ENCODE results near the gene FAR2. TPM values are rescaled to one million over a fixed set of nuclear protein-coding genes. Genes with fewer than 3 reads are reported as not detected.

Gene FAR2
- total RNA-seq, 6 donors from 2014 or later = 6.0 to 25.7 (median 15.9) TPM

- no peak overlapping the region for H3K4me3 ChIP-seq
- H3K36me3 ChIP-seq = no peaks in the 10 kb centered on the region
- WGBS, 2 donors = 72 to 88% methylated on average over 6 of the region's 6 CpGs
- no peaks in the 10 kb centered on the region for H3K9me3 ChIP-seq
- H3K27ac ChIP-seq = no peak overlapping the region
- no peaks in the 10 kb centered on the region for H3K27me3 ChIP-seq
- H3K4me1 ChIP-seq = peaks cover 0 to 3% (median 0%) of the 10 kb centered on the region in 4 donors
- TF ChIP-seq POLR2AphosphoS5 (IDR thresholded peaks at IDR 0.05) = no peak
- TF ChIP-seq CTCF (IDR thresholded peaks at IDR 0.05) = no peak
- no peak for TF ChIP-seq POLR2A (IDR thresholded peaks at IDR 0.05)
- no peak for TF ChIP-seq EP300 (IDR thresholded peaks at IDR 0.05)
- DNase-seq = peak in 1 of 2 donors; percentile 24
- no peak for ATAC-seq (ENCODE audit: low FRiP score in 2 of 2)
These were observed 55.4 kb downstream of the FAR2 start for GRCh38 chr12:29204521-29204920.

- ATAC-seq (ENCODE audit: low FRiP score in 2 of 2) (peak in 1 of 2 donors; percentile 78), DNase-seq (peak in 1 of 2 donors; percentile 28)
- no peaks in the 10 kb centered on the region for H3K36me3 ChIP-seq
- H3K27me3 ChIP-seq = no peaks in the 10 kb centered on the region
- peaks cover 0 to 3% (median 0%) of the 10 kb centered on the region in 4 donors for H3K4me1 ChIP-seq
- H3K4me3 ChIP-seq = no peak overlapping the region
- H3K27ac ChIP-seq = peak overlapping the region in 2 of 4 donors; percentile 42 to 64
- 34 to 49% methylated on average over 5 of the region's 5 CpGs for WGBS, 2 donors
- TF ChIP-seq POLR2AphosphoS5 (IDR thresholded peaks at IDR 0.05) (no peak), POLR2A (IDR thresholded peaks at IDR 0.05) (no peak), EP300 (IDR thresholded peaks at IDR 0.05) (no peak)
- H3K9me3 ChIP-seq = no peaks in the 10 kb centered on the region
These were observed 58.0 kb downstream of the FAR2 start for GRCh38 chr12:29207120-29207519.

- peak in 1 of 2 donors; percentile 23 for DNase-seq
These were observed 59.0 kb downstream of the FAR2 start for GRCh38 chr12:29208060-29208459.

GRCh38 chr12:29208936-29209701 is 60.0 kb downstream of the FAR2 start:
- Histone ChIP-seq H3K4me3 (no peak overlapping the region), H3K27me3 (no peaks in the 10 kb centered on the region), H3K36me3 (no peaks in the 10 kb centered on the region), H3K9me3 (no peaks in the 10 kb centered on the region), H3K27ac (no peak overlapping the region), H3K4me1 (peaks cover 0 to 3% (median 0%) of the 10 kb centered on the region in 4 donors)
- TF ChIP-seq CTCF (IDR thresholded peaks at IDR 0.05) (no peak), POLR2AphosphoS5 (IDR thresholded peaks at IDR 0.05) (no peak), POLR2A (IDR thresholded peaks at IDR 0.05) (no peak), EP300 (IDR thresholded peaks at IDR 0.05) (no peak)
- DNase-seq (no peak), ATAC-seq (ENCODE audit: low FRiP score in 2 of 2) (no peak)
- 71 to 76% methylated on average over 3 of the region's 3 CpGs for WGBS, 2 donors

More at GRCh38 chr12:29208060-29208459, 59.0 kb downstream of the FAR2 start:
- H3K9me3 ChIP-seq = no peaks in the 10 kb centered on the region
- no peak for TF ChIP-seq EP300 (IDR thresholded peaks at IDR 0.05)
- no peak for TF ChIP-seq CTCF (IDR thresholded peaks at IDR 0.05)
- TF ChIP-seq POLR2A (IDR thresholded peaks at IDR 0.05) = no peak
- no peak for TF ChIP-seq POLR2AphosphoS5 (IDR thresholded peaks at IDR 0.05)
- no peak overlapping the region for H3K4me3 ChIP-seq
- H3K27ac ChIP-seq = no peak overlapping the region
- WGBS, 2 donors = 64 to 68% methylated on average over 2 of the region's 2 CpGs
- H3K36me3 ChIP-seq = no peaks in the 10 kb centered on the region
- no peaks in the 10 kb centered on the region for H3K27me3 ChIP-seq
- peaks cover 0 to 3% (median 0%) of the 10 kb centered on the region in 4 donors for H3K4me1 ChIP-seq
- ATAC-seq (ENCODE audit: low FRiP score in 2 of 2) = peak; percentile 79

- Histone ChIP-seq H3K27me3 (no peaks in the 10 kb centered on the region), H3K4me1 (peaks cover 0 to 3% (median 0%) of the 10 kb centered on the region in 4 donors), H3K4me3 (no peak overlapping the region), H3K36me3 (no peaks in the 10 kb centered on the region), H3K9me3 (no peaks in the 10 kb centered on the region), H3K27ac (no peak overlapping the region)
- DNase-seq (no peak), ATAC-seq (ENCODE audit: low FRiP score in 2 of 2) (no peak)
- no peak for TF ChIP-seq CTCF (IDR thresholded peaks at IDR 0.05)
- no peak for TF ChIP-seq POLR2AphosphoS5 (IDR thresholded peaks at IDR 0.05)
- no peak for TF ChIP-seq EP300 (IDR thresholded peaks at IDR 0.05)
- no peak for TF ChIP-seq POLR2A (IDR thresholded peaks at IDR 0.05)
- WGBS, 2 donors = 79 to 87% methylated on average over 2 of the region's 2 CpGs
These were observed 62.6 kb downstream of the FAR2 start for GRCh38 chr12:29211696-29212095.

Data from upper lobe of left lung (tissue), 6 donors.